Transverse colon (tissue), 4 donors: Measurements from ENCODE around the gene SLC6A20.

ENCODE experiments used
- EP300 ChIP-seq: sonication (generic); formaldehyde crosslinking; IDR thresholded peaks from one replicate; pipeline ENCODE4 v1.6.1; 2017; ENCODE audit warnings: antibody characterized with exemption, low read depth
- POLR2A ChIP-seq: fragments of 450-650 bp; IDR thresholded peaks from one replicate; pipeline ENCODE4 v1.6.1; 2016; ENCODE audit warnings: antibody characterized with exemption, mild to moderate bottlenecking, moderate library complexity
- POLR2AphosphoS5 ChIP-seq, 3 donors: sonication (generic); formaldehyde crosslinking; IDR thresholded peaks; one replicate each; pipeline ENCODE4 v1.6.1; 2016; ENCODE audit warnings: antibody characterized with exemption in 3 of 3
- TF ChIP-seq, protein P1 (sequence below), 5 experiments: fragments of 200-600 bp in 3 of 5; fragments of 450-650 bp in 2 of 5; sonication (generic) in 3 of 5; IDR thresholded peaks; 1 replicate in 2 of 5; 2 replicates in 3 of 5; pipeline ENCODE4 v1.5.1; 2016 to 2017; ENCODE audit warnings: antibody characterized with exemption in 5 of 5, inconsistent platforms in 3 of 5, mild to moderate bottlenecking in 2 of 5, moderate library complexity in 1 of 5

DNA sequence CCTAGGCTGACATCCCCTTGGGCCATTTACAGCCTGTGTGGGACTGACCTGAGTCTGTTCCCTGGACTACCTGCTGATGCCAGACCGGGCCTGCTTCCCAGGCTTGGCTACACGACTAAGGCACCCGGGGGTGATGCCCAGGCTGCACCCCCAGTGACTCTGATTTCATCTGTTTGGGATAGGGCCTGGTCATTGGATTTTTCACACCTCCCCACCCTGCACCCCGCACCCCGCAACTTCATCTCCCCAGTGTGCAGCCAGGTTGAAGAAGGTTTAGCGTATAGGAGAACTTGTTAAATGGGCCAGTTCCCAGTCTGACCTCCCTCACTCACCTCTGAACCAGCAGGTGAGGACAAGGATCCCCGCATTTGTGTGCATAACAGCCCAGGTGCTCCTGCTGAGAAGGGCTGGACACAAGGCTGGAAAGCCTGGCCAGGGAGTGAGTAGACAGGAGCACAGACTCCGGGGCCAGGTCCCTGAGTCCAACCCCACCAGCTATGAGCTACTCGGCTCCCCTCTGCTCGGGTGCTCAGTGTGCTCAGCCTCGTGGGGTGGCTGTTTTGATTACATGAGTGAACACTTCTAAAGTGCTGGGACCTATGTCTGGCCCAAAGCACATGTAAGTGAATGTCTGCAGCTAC lies 18.5 kb downstream of the SLC6A20 start:
- TF ChIP-seq, protein P1, sequence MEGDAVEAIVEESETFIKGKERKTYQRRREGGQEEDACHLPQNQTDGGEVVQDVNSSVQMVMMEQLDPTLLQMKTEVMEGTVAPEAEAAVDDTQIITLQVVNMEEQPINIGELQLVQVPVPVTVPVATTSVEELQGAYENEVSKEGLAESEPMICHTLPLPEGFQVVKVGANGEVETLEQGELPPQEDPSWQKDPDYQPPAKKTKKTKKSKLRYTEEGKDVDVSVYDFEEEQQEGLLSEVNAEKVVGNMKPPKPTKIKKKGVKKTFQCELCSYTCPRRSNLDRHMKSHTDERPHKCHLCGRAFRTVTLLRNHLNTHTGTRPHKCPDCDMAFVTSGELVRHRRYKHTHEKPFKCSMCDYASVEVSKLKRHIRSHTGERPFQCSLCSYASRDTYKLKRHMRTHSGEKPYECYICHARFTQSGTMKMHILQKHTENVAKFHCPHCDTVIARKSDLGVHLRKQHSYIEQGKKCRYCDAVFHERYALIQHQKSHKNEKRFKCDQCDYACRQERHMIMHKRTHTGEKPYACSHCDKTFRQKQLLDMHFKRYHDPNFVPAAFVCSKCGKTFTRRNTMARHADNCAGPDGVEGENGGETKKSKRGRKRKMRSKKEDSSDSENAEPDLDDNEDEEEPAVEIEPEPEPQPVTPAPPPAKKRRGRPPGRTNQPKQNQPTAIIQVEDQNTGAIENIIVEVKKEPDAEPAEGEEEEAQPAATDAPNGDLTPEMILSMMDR (IDR thresholded peaks at IDR 0.05) = no peak
- TF ChIP-seq POLR2AphosphoS5 (IDR thresholded peaks at IDR 0.05) = no peak
- no peak for TF ChIP-seq POLR2A
- no peak for TF ChIP-seq EP300
